AG04450 (cell line): Measurements from ENCODE around the gene FAM131A. TPM values are rescaled to one million over a fixed set of nuclear protein-coding genes. Genes with fewer than 3 reads are reported as not detected.
A peak's percentile ranks its signal among the peaks of the same experiment; 100 is the strongest.

Experiments
- CTCF ChIA-PET: fragments of 300-600, 350-600 bp; formaldehyde crosslinking; extraction: SDS; loops from one replicate; lab custom pipeline; 2022; ENCODE audit warnings: antibody characterized with exemption, inconsistent platforms; lab: Charles Lee
- POLR2A ChIA-PET: fragments of 350-600 bp; formaldehyde crosslinking; extraction: SDS; loops from one replicate; lab custom pipeline; 2021; ENCODE audit warnings: antibody characterized with exemption, inconsistent platforms; lab: Yijun Ruan, JAX
- DNase-seq: peaks from one replicate; pipeline ENCODE4 v3.0.0-alpha.2; 2011; ENCODE audit warnings: low read depth, low spot score
- H3K27ac ChIP-seq: one replicate; pipeline ENCODE4 v1.5.1; 2012; ENCODE audit warnings: low read depth, low read length, control low read depth
- H3K27me3 ChIP-seq: one replicate; pipeline ENCODE4 v1.6.0; 2012; ENCODE audit warnings: low read length; ENCODE audit not compliant: control insufficient read depth, insufficient read depth
- H3K4me3 ChIP-seq: 2 replicates; pipeline ENCODE4 v1.5.1; 2011; ENCODE audit warnings: mild to moderate bottlenecking, low read depth, low read length, control low read depth
- H3K9me3 ChIP-seq: 2 replicates; pipeline ENCODE4 v1.5.1; 2012; ENCODE audit warnings: low read length; ENCODE audit not compliant: control insufficient read depth, insufficient read depth
- polyA plus RNA-seq: library from polyadenylated mRNA; depleted of rRNA; stranded (reverse); fragments of >200 nt; gene quantifications from 2 replicates; pipeline ENCODE4 v1.2.3, GENCODE V29; 2011
- TF ChIP-seq, protein P1 (sequence below): IDR thresholded peaks from 2 replicates; pipeline ENCODE4 v1.5.1; 2011; ENCODE audit warnings: low read depth, low read length, control low read depth, inconsistent platforms

Gene FAM131A
- polyA plus RNA-seq, 1 experiment, result 8.5 TPM

DNA sequence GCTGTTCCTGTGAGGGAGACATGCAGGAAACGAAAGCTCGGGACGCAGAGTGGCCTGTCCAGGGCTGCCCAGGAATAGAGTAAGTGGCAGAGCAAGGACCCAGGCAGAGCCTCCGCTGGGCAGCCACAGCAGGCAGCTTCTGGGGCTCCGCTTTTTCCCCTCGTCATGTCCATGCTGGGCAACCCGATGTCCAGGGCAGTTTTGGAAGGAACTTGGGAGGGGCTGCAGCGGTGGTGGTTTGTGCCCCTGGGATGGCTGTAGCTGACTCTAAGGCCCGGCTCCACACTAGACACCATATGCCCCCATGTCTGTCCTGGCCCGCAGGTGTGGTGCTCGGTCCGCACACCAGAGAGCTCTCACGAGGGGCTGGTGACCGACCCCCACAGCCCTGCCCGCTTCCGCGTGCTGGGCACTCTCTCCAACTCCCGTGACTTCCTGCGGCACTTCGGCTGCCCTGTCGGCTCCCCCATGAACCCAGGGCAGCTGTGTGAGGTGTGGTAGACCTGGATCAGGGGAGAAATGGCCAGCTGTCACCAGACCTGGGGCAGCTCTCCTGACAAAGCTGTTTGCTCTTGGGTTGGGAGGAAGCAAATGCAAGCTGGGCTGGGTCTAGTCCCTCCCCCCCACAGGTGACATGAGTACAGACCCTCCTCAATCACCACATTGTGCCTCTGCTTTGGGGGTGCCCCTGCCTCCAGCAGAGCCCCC is 45.5 kb upstream of the FAM131A start:
- H3K4me3 ChIP-seq, result no peak overlapping the region
- DNase-seq, result no peak
- TF ChIP-seq, protein P1, sequence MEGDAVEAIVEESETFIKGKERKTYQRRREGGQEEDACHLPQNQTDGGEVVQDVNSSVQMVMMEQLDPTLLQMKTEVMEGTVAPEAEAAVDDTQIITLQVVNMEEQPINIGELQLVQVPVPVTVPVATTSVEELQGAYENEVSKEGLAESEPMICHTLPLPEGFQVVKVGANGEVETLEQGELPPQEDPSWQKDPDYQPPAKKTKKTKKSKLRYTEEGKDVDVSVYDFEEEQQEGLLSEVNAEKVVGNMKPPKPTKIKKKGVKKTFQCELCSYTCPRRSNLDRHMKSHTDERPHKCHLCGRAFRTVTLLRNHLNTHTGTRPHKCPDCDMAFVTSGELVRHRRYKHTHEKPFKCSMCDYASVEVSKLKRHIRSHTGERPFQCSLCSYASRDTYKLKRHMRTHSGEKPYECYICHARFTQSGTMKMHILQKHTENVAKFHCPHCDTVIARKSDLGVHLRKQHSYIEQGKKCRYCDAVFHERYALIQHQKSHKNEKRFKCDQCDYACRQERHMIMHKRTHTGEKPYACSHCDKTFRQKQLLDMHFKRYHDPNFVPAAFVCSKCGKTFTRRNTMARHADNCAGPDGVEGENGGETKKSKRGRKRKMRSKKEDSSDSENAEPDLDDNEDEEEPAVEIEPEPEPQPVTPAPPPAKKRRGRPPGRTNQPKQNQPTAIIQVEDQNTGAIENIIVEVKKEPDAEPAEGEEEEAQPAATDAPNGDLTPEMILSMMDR, result no peak
- peaks cover 14% of the 10 kb centered on the region for H3K27me3 ChIP-seq
- POLR2A ChIA-PET, result no interaction called here
- H3K9me3 ChIP-seq, result no peaks in the 10 kb centered on the region
- H3K27ac ChIP-seq, result no peak overlapping the region
- CTCF ChIA-PET, result interaction anchor here (0.6 to 1.0 kb wide), 3 partner anchors 28 to 407 kb away, joined by 3 to 12 read pairs (median 3); partner anchors contain the start of gene PARL

DNA sequence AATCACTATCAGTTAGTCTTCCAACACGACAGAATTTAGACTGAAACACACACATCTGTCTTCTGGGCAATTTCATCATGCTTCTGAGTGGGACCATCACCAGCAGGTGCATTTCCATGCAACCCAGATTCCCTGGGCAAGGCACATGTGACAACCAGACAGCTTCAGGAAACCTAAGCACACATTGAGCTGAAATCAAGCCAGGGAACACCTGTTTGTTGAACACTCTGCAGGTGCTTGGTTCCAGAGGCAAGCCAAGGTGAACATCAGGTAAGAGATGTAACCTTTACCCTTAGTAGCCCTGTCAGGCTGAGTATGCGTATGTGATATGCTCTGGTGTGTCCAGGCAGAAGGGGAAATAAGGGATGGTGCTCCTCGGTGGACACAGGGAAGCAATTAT is 41.6 kb upstream of the FAM131A start:
- H3K27me3 ChIP-seq, result peaks cover 14% of the 10 kb centered on the region
- H3K9me3 ChIP-seq, result no peaks in the 10 kb centered on the region; the same call in 1 of the 2 replicates
- DNase-seq, result no peak
- TF ChIP-seq, protein P1, result no peak
- H3K4me3 ChIP-seq, result no peak overlapping the region
- H3K27ac ChIP-seq, result no peak overlapping the region
- ChIA-PET POLR2A (no interaction called here), CTCF (interaction anchor here (1.0 to 2.1 kb wide), 2 partner anchors 46 to 400 kb away, joined by 3 to 6 read pairs; no protein-coding TSS in a partner anchor)

DNA sequence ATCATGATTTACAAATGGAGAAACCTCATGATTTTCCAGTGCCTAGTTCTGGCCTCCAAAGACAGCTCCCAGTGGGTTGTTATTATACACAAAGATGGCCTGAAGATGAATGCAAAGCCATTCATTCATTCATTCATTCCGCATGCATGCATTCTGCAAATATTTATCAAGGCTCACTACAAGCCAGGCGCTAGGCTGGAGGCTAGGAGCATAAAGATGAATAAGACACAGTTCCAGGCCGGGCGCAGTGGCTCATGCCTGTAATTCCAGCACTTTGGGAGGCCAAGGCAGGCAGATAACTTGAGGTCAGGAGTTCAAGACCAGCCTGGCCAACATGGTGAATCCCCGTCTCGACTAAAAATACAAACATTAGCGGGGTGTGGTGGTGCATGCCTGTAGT is 40.8 kb upstream of the FAM131A start:
- POLR2A ChIA-PET, result no interaction called here
- CTCF ChIA-PET, result interaction anchor here (1.0 kb wide), 1 partner anchor 47 kb away, joined by 3 read pairs; no protein-coding TSS in a partner anchor
- TF ChIP-seq, protein P1, result no peak
- H3K27ac ChIP-seq, result no peak overlapping the region
- no peak for DNase-seq
- H3K9me3 ChIP-seq, result no peaks in the 10 kb centered on the region; the same call in 1 of the 2 replicates
- H3K4me3 ChIP-seq, result no peak overlapping the region
- peaks cover 14% of the 10 kb centered on the region for H3K27me3 ChIP-seq

DNA sequence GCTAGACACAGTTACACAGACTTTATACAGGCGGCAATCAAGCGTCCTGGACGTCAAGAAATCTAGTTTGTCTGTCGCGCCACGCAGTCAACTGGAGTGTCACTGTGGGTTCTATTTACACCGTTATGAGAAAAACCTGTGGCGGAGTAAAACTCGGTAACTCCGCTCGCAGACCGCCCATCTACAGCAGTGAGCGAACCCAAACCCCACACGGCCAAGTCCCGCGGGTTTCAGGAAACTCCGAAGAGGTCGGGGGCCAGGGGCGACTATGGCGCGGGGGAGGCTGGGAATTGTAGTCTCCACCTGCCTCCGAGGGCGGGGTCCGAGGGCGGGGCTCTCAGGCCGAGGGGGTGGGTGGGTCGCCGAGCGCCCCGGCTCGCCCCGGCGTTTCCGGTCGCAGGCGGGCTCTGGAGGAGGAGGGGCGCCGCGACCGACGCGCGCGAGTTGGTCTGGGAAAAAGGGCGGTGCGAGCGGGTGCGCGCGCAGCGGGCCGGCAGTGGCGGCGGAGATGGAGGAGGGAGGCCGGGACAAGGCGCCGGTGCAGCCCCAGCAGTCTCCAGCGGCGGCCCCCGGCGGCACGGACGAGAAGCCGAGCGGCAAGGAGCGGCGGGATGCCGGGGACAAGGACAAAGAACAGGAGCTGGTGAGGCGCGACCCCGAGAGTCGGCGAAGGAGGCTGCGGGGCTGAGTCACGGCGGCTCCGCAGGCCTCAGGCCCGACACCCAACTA is 38.5 kb upstream of the FAM131A start, which contains the start of gene PSMD2:
PSMD2 (plus strand) TSS at position 483 of the 729 bp plus-strand sequence; CDS start at position 509, 26 bp downstream.
- ChIA-PET CTCF (interaction anchor here (0.8 to 1.6 kb wide), 2 partner anchors 9 to 403 kb away, joined by 3 to 4 read pairs; no protein-coding TSS in a partner anchor), POLR2A (interaction anchor here (1.8 kb wide), 1 partner anchor 17 kb away, joined by 7 read pairs; no protein-coding TSS in a partner anchor)
- H3K4me3 ChIP-seq, result peak within 1 kb of the TSS; percentile 98
- H3K27ac ChIP-seq, result peak within 1 kb of the TSS; percentile 86
- H3K9me3 ChIP-seq, result no peaks in the 10 kb centered on the region; the same call in 1 of the 2 replicates
- DNase-seq, result peak; percentile 89
- TF ChIP-seq, protein P1, result no peak
- peaks cover 6% of the 10 kb centered on the region for H3K27me3 ChIP-seq
